HepG2 (cell line): ENCODE data around the gene FRK. TPM values are rescaled to one million over a fixed set of nuclear protein-coding genes. Genes with fewer than 3 reads are reported as not detected.
A peak's percentile ranks its signal among the peaks of the same experiment; 100 is the strongest.

Experiments used
- ATAC-seq: fragments of 200-7000 bp; cut with Tn5 transposase; 3 replicates; pipeline ENCODE4 v1.9.1; 2020; ENCODE audit warnings: mild to moderate bottlenecking, moderate library complexity
- BruUV-seq: library from RNA; stranded (reverse); fragments of 400-500 nt; replicated peaks from 2 replicates; lab custom pipeline; 2021; lab: Mats Ljungman, UMichigan
- CTCF ChIA-PET: fragments of 300-600 bp; formaldehyde crosslinking; extraction: SDS; loops from one replicate; lab custom pipeline; 2021; ENCODE audit warnings: low total read pairs, inconsistent platforms, low intra/inter-chr PET ratio; lab: Yijun Ruan, JAX
- POLR2A ChIA-PET: fragments of 350-600 bp; sonication (Branson Sonifier 250); formaldehyde crosslinking; loops from one replicate; lab custom pipeline; 2020; ENCODE audit warnings: antibody characterized with exemption, inconsistent platforms; lab: Yijun Ruan, JAX
- DNase-seq: peaks from one replicate; pipeline ENCODE4 v3.0.0-alpha.2; 2015; ENCODE audit warnings: low spot score
- FAIRE-seq: peaks from 3 replicates; lab custom pipeline; 2011; peaks lifted over from hg19 to GRCh38; lab: Jason Lieb, UNC
- H2AFZ ChIP-seq: one replicate; pipeline ENCODE4 v1.6.1; 2011; ENCODE audit warnings: low read length, inconsistent platforms
- H3K27ac ChIP-seq: fragments of 300-600 bp; 3 replicates; pipeline ENCODE4 v1.8.0; 2011; ENCODE audit warnings: mixed run types, mild to moderate bottlenecking, mixed read lengths, low read length, inconsistent platforms; ENCODE audit not compliant: insufficient read depth; ENCODE audit errors: extremely low read length
- H3K27me3 ChIP-seq, 2 experiments: fragments of 200-600 bp in 1 of 2; 2 replicates in 1 of 2; 3 replicates in 1 of 2; pipeline versions ENCODE4 v1.6.0 to v1.8.0; 2011; ENCODE audit warnings: low read length in 2 of 2, mild to moderate bottlenecking in 2 of 2, moderate library complexity in 2 of 2, inconsistent platforms in 1 of 2; ENCODE audit not compliant: insufficient read depth in 2 of 2, control insufficient read depth in 1 of 2
- H3K36me3 ChIP-seq, 2 experiments: fragments of 200-600 bp in 1 of 2; replicated peaks in 1 of 2; 2 replicates in 1 of 2; 3 replicates in 1 of 2; pipeline versions ENCODE4 v1.5.1 to v1.8.0; 2011; ENCODE audit warnings: low read length in 2 of 2, inconsistent platforms in 1 of 2; ENCODE audit not compliant: insufficient read depth in 2 of 2, control insufficient read depth in 1 of 2
- H3K4me1 ChIP-seq: 2 replicates; pipeline ENCODE4 v1.5.1; 2012; ENCODE audit warnings: low read length, inconsistent platforms; ENCODE audit not compliant: insufficient read depth
- H3K4me2 ChIP-seq: 2 replicates; pipeline ENCODE4 v1.6.0; 2011; ENCODE audit warnings: low read depth, low read length, inconsistent platforms
- H3K4me3 ChIP-seq, 3 experiments: fragments of 200-600 bp in 1 of 3; sonication (generic), shearing (Covaris generic) in 1 of 3; replicated peaks in 1 of 3; 2 replicates each; pipeline ENCODE4 v1.5.1; 2011 to 2016; ENCODE audit warnings: low read length in 3 of 3, inconsistent platforms in 2 of 3, low read depth in 2 of 3, mild to moderate bottlenecking in 2 of 3, control low read depth in 1 of 3, mixed read lengths in 1 of 3; ENCODE audit not compliant: insufficient read depth in 1 of 3
- H3K79me2 ChIP-seq: one replicate; pipeline ENCODE4 v1.6.1; 2011; ENCODE audit warnings: low read length, inconsistent platforms; ENCODE audit not compliant: insufficient read depth
- H3K9ac ChIP-seq: 2 replicates; pipeline ENCODE4 v1.6.0; 2011; ENCODE audit warnings: mild to moderate bottlenecking, low read depth, low read length, inconsistent platforms; ENCODE audit not compliant: insufficient read depth
- H3K9me3 ChIP-seq: 2 replicates; pipeline ENCODE4 v1.5.1; 2012; ENCODE audit warnings: mild to moderate bottlenecking, low read length
- H4K20me1 ChIP-seq: 2 replicates; pipeline ENCODE4 v1.6.0; 2011; ENCODE audit warnings: inconsistent platforms, mild to moderate bottlenecking, low read length, moderate library complexity; ENCODE audit not compliant: insufficient read depth
- ATAD3A ChIP-seq: sonication (generic); formaldehyde crosslinking; IDR thresholded peaks from 2 replicates; pipeline ENCODE4 v1.4.0; 2020; ENCODE audit warnings: missing genetic modification reagents
- HMG20B ChIP-seq: conservative IDR thresholded peaks from 2 replicates; pipeline ENCODE4 v1.6.1; 2016; ENCODE audit warnings: missing genetic modification reagents, missing compliant biosample characterization
- KMT2B ChIP-seq: IDR thresholded peaks from 2 replicates; pipeline ENCODE4 v1.6.1; 2016; ENCODE audit warnings: missing genetic modification reagents, missing compliant biosample characterization
- RELA ChIP-seq: sonication (generic); formaldehyde crosslinking; IDR thresholded peaks from 2 replicates; pipeline ENCODE4 v1.4.0; 2020; ENCODE audit warnings: missing genetic modification reagents
- SP140L ChIP-seq: sonication (generic); formaldehyde crosslinking; IDR thresholded peaks from 2 replicates; pipeline ENCODE4 v1.4.0; 2020; ENCODE audit warnings: missing genetic modification reagents, borderline replicate concordance
- ZBTB4 ChIP-seq: sonication (generic); formaldehyde crosslinking; IDR thresholded peaks from 2 replicates; pipeline ENCODE4 v1.4.0; 2020; ENCODE audit warnings: missing genetic modification reagents, mild to moderate bottlenecking, borderline replicate concordance
- ZSCAN21 ChIP-seq: sonication (generic); formaldehyde crosslinking; IDR thresholded peaks from 2 replicates; pipeline ENCODE4 v1.8.0; 2022; ENCODE audit warnings: mild to moderate bottlenecking, missing genetic modification reagents, moderate library complexity, borderline replicate concordance
- WGBS: methylation state at CpG from one replicate; pipeline ENCODE4 v1.1.6; 2017; ENCODE audit warnings: low lambda C conversion rate; 5-methylcytosine and 5-hydroxymethylcytosine counted together
- in situ Hi-C: cut with HindIII; loops from 2 replicates; pipeline ENCODE4 v1.10.0; 2017; ENCODE audit warnings: low pct_unique_long_range_greater_than_20kb; ENCODE audit not compliant: extremely low pct_ligation_motif_present
- intact Hi-C: fragments of 100-400 bp; cut with micrococcal nuclease; formaldehyde crosslinking; loops from one replicate; pipeline ENCODE4 v1.10.0; 2022; ENCODE audit not compliant: unreplicated experiment
- polyA plus RNA-seq, 8 experiments: library from polyadenylated mRNA; depleted of rRNA in 3 of 8; stranded (reverse) in 7 of 8; unstranded in 1 of 8; fragments of >200 nt; fragmentation: Illumina TruSeq in 4 of 8; extraction: Trizol in 4 of 8; gene quantifications; 2 replicates each; pipeline versions ENCODE4 v1.2.1 to v1.2.3, GENCODE V29; 2011 to 2016; ENCODE audit warnings: low read depth in 4 of 8, missing spikeins in 1 of 8, mixed read lengths in 1 of 8; ENCODE audit not compliant: insufficient read depth in 1 of 8
- total RNA-seq, 5 experiments: library from RNA; depleted of rRNA; stranded (reverse); fragments of >200 nt; fragmentation: Illumina TruSeq; extraction: Trizol; gene quantifications; 2 replicates each; pipeline ENCODE4 v1.2.3, GENCODE V29; 2016; ENCODE audit warnings: low read depth in 1 of 5
- TF ChIP-seq, protein P1 (sequence below), 2 experiments: sonication (generic) in 1 of 2; formaldehyde crosslinking in 1 of 2; IDR thresholded peaks; 2 replicates each; pipeline versions ENCODE4 v1.6.1 to v1.9.0; 2014 to 2022; ENCODE audit warnings: antibody characterized with exemption in 1 of 2, borderline replicate concordance in 1 of 2, inconsistent platforms in 1 of 2, low read depth in 1 of 2, missing genetic modification reagents in 1 of 2
- TF ChIP-seq, protein P2 (sequence below): sonication (generic); formaldehyde crosslinking; IDR thresholded peaks from 2 replicates; pipeline ENCODE4 v1.4.0; 2020; ENCODE audit warnings: mild to moderate bottlenecking, missing genetic modification reagents, borderline replicate concordance

Gene FRK
- total and polyA plus RNA-seq, 2 of the 13 experiments (the other 11 are each of a cell fraction or from before 2014, with no cell fraction given) = 1.3 to 2.9 TPM

DNA sequence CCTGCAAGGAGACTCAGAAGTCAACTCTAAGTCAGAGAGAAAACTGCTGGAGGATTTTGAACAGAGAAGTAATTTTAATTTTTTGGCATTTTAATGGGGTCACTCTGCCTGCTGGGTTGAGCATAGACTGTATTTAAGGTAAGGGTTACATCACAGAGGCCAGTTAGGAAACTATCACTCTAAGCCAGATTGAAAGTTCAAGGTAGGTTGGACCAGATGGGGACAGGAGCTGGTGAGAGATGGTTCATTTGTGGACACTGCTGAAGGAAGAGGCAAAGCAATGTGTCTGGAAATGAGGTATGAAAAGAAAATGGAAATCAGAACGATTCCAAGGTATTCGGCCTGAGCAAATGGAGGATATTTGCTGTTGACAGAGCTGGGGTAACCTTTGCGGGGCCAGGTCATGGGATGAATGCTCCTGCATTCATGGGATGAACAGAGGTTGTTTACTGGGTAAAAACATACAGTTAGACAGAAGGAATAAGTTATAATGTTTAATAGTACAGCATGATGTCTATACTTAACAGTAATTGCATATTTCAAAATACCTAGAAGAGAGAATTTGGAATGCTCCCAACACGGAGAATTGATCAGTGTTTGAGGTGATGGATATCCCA lies 26.9 kb downstream of the FRK start:
- CTCF ChIA-PET = no interaction called here
- no peak overlapping the region for H3K9ac ChIP-seq
- no peaks in the 10 kb centered on the region for H3K9me3 ChIP-seq
- H3K36me3 ChIP-seq = peaks cover 0 to 3% of the 10 kb centered on the region in 2 experiments; a peak in 1 of 5 replicates
- WGBS = 77% methylated on average over 4 of the region's 4 CpGs
- H3K4me1 ChIP-seq = peaks cover 24% of the 10 kb centered on the region
- H4K20me1 ChIP-seq = no peaks in the 10 kb centered on the region
- H3K4me3 ChIP-seq = no peak overlapping the region
- peak; percentile 33; the same call in 2 of the 3 replicates for ATAC-seq
- no TSS peak for BruUV-seq
- no peak for DNase-seq
- H3K4me2 ChIP-seq = no peak overlapping the region
- POLR2A ChIA-PET = no interaction called here
- no peak for FAIRE-seq
- peaks cover 23% of the 10 kb centered on the region for H3K79me2 ChIP-seq
- no peak overlapping the region for H2AFZ ChIP-seq
- in situ Hi-C loops = no loop called here
- intact Hi-C loops = no loop called here
- H3K27me3 ChIP-seq = no peaks in the 10 kb centered on the region
- H3K27ac ChIP-seq = peak overlapping the region; percentile 35
- TF ChIP-seq ZSCAN21 (CRISPR knock-in tag) (no peak), SP140L (no peak), KMT2B (CRISPR knock-in tag) (no peak), RELA (CRISPR knock-in tag) (no peak), ZBTB4 (CRISPR knock-in tag) (no peak), HMG20B (no peak), ATAD3A (no peak)
- TF ChIP-seq, protein P1, sequence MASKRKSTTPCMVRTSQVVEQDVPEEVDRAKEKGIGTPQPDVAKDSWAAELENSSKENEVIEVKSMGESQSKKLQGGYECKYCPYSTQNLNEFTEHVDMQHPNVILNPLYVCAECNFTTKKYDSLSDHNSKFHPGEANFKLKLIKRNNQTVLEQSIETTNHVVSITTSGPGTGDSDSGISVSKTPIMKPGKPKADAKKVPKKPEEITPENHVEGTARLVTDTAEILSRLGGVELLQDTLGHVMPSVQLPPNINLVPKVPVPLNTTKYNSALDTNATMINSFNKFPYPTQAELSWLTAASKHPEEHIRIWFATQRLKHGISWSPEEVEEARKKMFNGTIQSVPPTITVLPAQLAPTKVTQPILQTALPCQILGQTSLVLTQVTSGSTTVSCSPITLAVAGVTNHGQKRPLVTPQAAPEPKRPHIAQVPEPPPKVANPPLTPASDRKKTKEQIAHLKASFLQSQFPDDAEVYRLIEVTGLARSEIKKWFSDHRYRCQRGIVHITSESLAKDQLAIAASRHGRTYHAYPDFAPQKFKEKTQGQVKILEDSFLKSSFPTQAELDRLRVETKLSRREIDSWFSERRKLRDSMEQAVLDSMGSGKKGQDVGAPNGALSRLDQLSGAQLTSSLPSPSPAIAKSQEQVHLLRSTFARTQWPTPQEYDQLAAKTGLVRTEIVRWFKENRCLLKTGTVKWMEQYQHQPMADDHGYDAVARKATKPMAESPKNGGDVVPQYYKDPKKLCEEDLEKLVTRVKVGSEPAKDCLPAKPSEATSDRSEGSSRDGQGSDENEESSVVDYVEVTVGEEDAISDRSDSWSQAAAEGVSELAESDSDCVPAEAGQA (IDR thresholded peaks at IDR 0.05; ENCODE audit: low read depth) = no peak
- TF ChIP-seq, protein P1 (CRISPR knock-in tag; IDR thresholded peaks at IDR 0.05; ENCODE audit: borderline replicate concordance) = no peak
- TF ChIP-seq, protein P2, sequence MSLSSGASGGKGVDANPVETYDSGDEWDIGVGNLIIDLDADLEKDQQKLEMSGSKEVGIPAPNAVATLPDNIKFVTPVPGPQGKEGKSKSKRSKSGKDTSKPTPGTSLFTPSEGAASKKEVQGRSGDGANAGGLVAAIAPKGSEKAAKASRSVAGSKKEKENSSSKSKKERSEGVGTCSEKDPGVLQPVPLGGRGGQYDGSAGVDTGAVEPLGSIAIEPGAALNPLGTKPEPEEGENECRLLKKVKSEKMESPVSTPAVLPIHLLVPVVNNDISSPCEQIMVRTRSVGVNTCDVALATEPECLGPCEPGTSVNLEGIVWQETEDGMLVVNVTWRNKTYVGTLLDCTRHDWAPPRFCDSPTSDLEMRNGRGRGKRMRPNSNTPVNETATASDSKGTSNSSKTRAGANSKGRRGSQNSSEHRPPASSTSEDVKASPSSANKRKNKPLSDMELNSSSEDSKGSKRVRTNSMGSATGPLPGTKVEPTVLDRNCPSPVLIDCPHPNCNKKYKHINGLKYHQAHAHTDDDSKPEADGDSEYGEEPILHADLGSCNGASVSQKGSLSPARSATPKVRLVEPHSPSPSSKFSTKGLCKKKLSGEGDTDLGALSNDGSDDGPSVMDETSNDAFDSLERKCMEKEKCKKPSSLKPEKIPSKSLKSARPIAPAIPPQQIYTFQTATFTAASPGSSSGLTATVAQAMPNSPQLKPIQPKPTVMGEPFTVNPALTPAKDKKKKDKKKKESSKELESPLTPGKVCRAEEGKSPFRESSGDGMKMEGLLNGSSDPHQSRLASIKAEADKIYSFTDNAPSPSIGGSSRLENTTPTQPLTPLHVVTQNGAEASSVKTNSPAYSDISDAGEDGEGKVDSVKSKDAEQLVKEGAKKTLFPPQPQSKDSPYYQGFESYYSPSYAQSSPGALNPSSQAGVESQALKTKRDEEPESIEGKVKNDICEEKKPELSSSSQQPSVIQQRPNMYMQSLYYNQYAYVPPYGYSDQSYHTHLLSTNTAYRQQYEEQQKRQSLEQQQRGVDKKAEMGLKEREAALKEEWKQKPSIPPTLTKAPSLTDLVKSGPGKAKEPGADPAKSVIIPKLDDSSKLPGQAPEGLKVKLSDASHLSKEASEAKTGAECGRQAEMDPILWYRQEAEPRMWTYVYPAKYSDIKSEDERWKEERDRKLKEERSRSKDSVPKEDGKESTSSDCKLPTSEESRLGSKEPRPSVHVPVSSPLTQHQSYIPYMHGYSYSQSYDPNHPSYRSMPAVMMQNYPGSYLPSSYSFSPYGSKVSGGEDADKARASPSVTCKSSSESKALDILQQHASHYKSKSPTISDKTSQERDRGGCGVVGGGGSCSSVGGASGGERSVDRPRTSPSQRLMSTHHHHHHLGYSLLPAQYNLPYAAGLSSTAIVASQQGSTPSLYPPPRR (CRISPR knock-in tag) = no peak
